Stimulated activated CD4-positive, alpha-beta T cell treated with anti-CD3 and anti-CD28 coated beads, Interleukin-4, amount 100 ng/mL, for 4 hours (primary cell): ENCODE results near the gene MAB21L4.

Experiments
- DNase-seq, 2 experiments: peaks; one replicate each; pipeline ENCODE4 v3.0.0-alpha.2; 2020

Gene MAB21L4

GRCh38 chr2:240892925-240893324 lies 3.0 kb downstream of the MAB21L4 start:
- no peak for DNase-seq

GRCh38 chr2:240892356-240892755 lies 3.6 kb downstream of the MAB21L4 start:
- no peak for DNase-seq

GRCh38 chr2:240891492-240892340 lies 4.2 kb downstream of the MAB21L4 start:
- no peak for DNase-seq

- no peak for DNase-seq
These were observed 5.3 kb downstream of the MAB21L4 start for GRCh38 chr2:240890691-240891090.

GRCh38 chr2:240889601-240890560 lies 6.1 kb downstream of the MAB21L4 start:
- DNase-seq = no peak

- no peak for DNase-seq
These were observed 6.9 kb downstream of the MAB21L4 start for GRCh38 chr2:240888890-240889573.

GRCh38 chr2:240888130-240888889 lies 7.6 kb downstream of the MAB21L4 start:
- no peak for DNase-seq

- no peak for DNase-seq
These were observed 8.3 kb downstream of the MAB21L4 start for GRCh38 chr2:240887631-240888030.

GRCh38 chr2:240886678-240887609 lies 9.0 kb downstream of the MAB21L4 start:
- DNase-seq = no peak

GRCh38 chr2:240886023-240886565 lies 9.9 kb downstream of the MAB21L4 start:
- DNase-seq = no peak

GRCh38 chr2:240885566-240885965 lies 10.4 kb downstream of the MAB21L4 start:
- DNase-seq = no peak

GRCh38 chr2:240884745-240885144 lies 11.2 kb downstream of the MAB21L4 start:
- DNase-seq = no peak

- DNase-seq = no peak
These were observed 11.7 kb downstream of the MAB21L4 start for GRCh38 chr2:240884221-240884620.

- DNase-seq = no peak
These were observed 14.0 kb downstream of the MAB21L4 start for GRCh38 chr2:240881913-240882312.

GRCh38 chr2:240879105-240879504 lies 16.9 kb downstream of the MAB21L4 start:
- DNase-seq = no peak

GRCh38 chr2:240878341-240878936 lies 17.5 kb downstream of the MAB21L4 start:
- DNase-seq = no peak

- no peak for DNase-seq
These were observed 18.3 kb downstream of the MAB21L4 start for GRCh38 chr2:240877460-240878340.

- DNase-seq = no peak
These were observed 19.3 kb downstream of the MAB21L4 start for GRCh38 chr2:240876475-240877251.
